ENCODE measurements around the gene RASD1. TPM values are rescaled to one million over a fixed set of nuclear protein-coding genes. Genes with fewer than 3 reads are reported as not detected.

The RASD1 gene
- total RNA-seq, 1 experiment from 2014 or later = 0.30 TPM

- H2AFZ ChIP-seq (ENCODE audit: low read depth, low read length, poor library complexity, severe bottlenecking) = no peak overlapping the region
- H3K4me1 ChIP-seq (ENCODE audit: control insufficient read depth in 1 of 2, insufficient read depth in 2 of 2, low read length in 2 of 2) = peaks cover 5 to 49% of the 10 kb centered on the region in 2 experiments; a peak in 3 of 4 replicates
- ATAC-seq (no peak), DNase-seq (ENCODE audit: low read depth, low spot score) (no peak)
- H4K20me1 ChIP-seq (ENCODE audit: insufficient read depth) = no peaks in the 10 kb centered on the region
- no peaks in the 10 kb centered on the region for H3K9me2 ChIP-seq (ENCODE audit: insufficient read depth)
- H3K27ac ChIP-seq (ENCODE audit: low read depth, low read length) = no peak overlapping the region
- no peak overlapping the region for H3K9ac ChIP-seq (ENCODE audit: low read length)
- intact Hi-C loops (cut with micrococcal nuclease) = no loop called here
- H3K27me3 ChIP-seq (ENCODE audit: insufficient read depth, low read length) = no peaks in the 10 kb centered on the region
- TF ChIP-seq EGR1 (IDR thresholded peaks at IDR 0.05; ENCODE audit: low read depth) = no peak
- no peak for TF ChIP-seq ZNF274 (IDR thresholded peaks at IDR 0.05; ENCODE audit: low read depth, low read length)
- no peak for TF ChIP-seq POLR2A (IDR thresholded peaks at IDR 0.05; ENCODE audit: borderline replicate concordance, extremely low read depth, insufficient read depth, insufficient read length)
- TF ChIP-seq JUND (IDR thresholded peaks at IDR 0.05) = no peak
- no peak for TF ChIP-seq YY1 (IDR thresholded peaks at IDR 0.05; ENCODE audit: extremely low read depth, insufficient replicate concordance, low read depth, low read length)
- TF ChIP-seq CEBPB (IDR thresholded peaks at IDR 0.05; ENCODE audit: low read depth) = no peak
- no peak for TF ChIP-seq CBX3 (IDR thresholded peaks at IDR 0.05; ENCODE audit: low read depth)
- TF ChIP-seq EZH2 (IDR thresholded peaks at IDR 0.05) = no peak
- TF ChIP-seq POLR2AphosphoS5 (IDR thresholded peaks at IDR 0.05; ENCODE audit: low read depth, low read length) = no peak
- TF ChIP-seq MAX (IDR thresholded peaks at IDR 0.05) = no peak
- TF ChIP-seq RAD21 (IDR thresholded peaks at IDR 0.05; ENCODE audit: low read depth) = no peak
- TF ChIP-seq ELF1 (IDR thresholded peaks at IDR 0.05; ENCODE audit: borderline replicate concordance, low read depth) = no peak
- no peak for TF ChIP-seq SP1 (IDR thresholded peaks at IDR 0.05; ENCODE audit: low read depth)
- no peak for TF ChIP-seq EZH2phosphoT487 (IDR thresholded peaks at IDR 0.05; ENCODE audit: borderline replicate concordance)
- no peak for TF ChIP-seq REST (IDR thresholded peaks at IDR 0.05; ENCODE audit: low read depth)
- no peak for TF ChIP-seq ZBTB33 (IDR thresholded peaks at IDR 0.05; ENCODE audit: extremely low read depth, insufficient replicate concordance, low read length)
- no peak overlapping the region for H3K4me2 ChIP-seq (ENCODE audit: low read length)
- H3K36me3 ChIP-seq (ENCODE audit: control insufficient read depth in 1 of 2, insufficient read depth in 2 of 2, low read length in 2 of 2) = no peaks in the 10 kb centered on the region
- POLR2A ChIA-PET = no interaction called here
- RAD21 ChIA-PET (ENCODE audit: low non-redundant PET in 1 of 2, low total read pairs in 2 of 2, uncharacterized antibody in 2 of 2, unreplicated experiment in 2 of 2) = no interaction called here
- BruUV-seq (replicated peaks) = no TSS peak
- H3K4me3 ChIP-seq (replicated peaks in 1 of 2; ENCODE audit: low read depth in 1 of 2, low read length in 2 of 2) = no peak overlapping the region
- H3K9me3 ChIP-seq (ENCODE audit: control insufficient read depth in 1 of 2, insufficient read depth in 1 of 2, low read depth in 1 of 2, low read length in 2 of 2) = no peaks in the 10 kb centered on the region
- CTCF ChIA-PET = interaction anchor here (0.9 kb wide), 1 partner anchor 12 kb away, joined by 3 read pairs; no protein-coding TSS in a partner anchor
- H3K79me2 ChIP-seq (ENCODE audit: insufficient read depth, low read length) = no peaks in the 10 kb centered on the region
Observed at GRCh38 chr17:17512866-17513265, 16.7 kb upstream of the RASD1 start.

Data from HCT116 (cell line).